Sigmoid colon (tissue), 3 donors: ENCODE data around the gene ATMIN.

Experiments
- CTCF ChIP-seq, 4 experiments: fragments of 450-650 bp in 3 of 4; fragments of 200-600 bp in 1 of 4; IDR thresholded peaks; one replicate each; pipeline ENCODE4 v1.5.1; 2016 to 2019; ENCODE audit warnings: antibody characterized with exemption in 4 of 4, mild to moderate bottlenecking in 3 of 4, moderate library complexity in 2 of 4
- POLR2A ChIP-seq, 2 donors: fragments of 450-650 bp; IDR thresholded peaks; one replicate each; pipeline ENCODE4 v1.6.1; 2016; ENCODE audit warnings: antibody characterized with exemption in 2 of 2, mild to moderate bottlenecking in 2 of 2, moderate library complexity in 2 of 2

GRCh38 chr16:81036751-81037350 lies 1.2 kb downstream of the ATMIN start:
- TF ChIP-seq CTCF (IDR thresholded peaks at IDR 0.05) = no peak
- no peak for TF ChIP-seq POLR2A (IDR thresholded peaks at IDR 0.05)
